Caco-2 (cell line): ENCODE data around the gene THRB. TPM values are rescaled to one million over a fixed set of nuclear protein-coding genes. Genes with fewer than 3 reads are reported as not detected.

ENCODE experiments used
- BruUV-seq: library from RNA; stranded (reverse); fragments of 400-500 nt; replicated peaks from 2 replicates; lab custom pipeline; 2021; lab: Mats Ljungman, UMichigan
- CTCF ChIA-PET: fragments of 300-600 bp; sonication (Branson Sonifier 250); formaldehyde crosslinking; loops from one replicate; lab custom pipeline; 2022; ENCODE audit warnings: antibody characterized with exemption; lab: Charles Lee
- POLR2A ChIA-PET: fragments of 300-600 bp; sonication (Branson Sonifier 250); formaldehyde crosslinking; loops from one replicate; lab custom pipeline; 2022; ENCODE audit warnings: antibody characterized with exemption; lab: Charles Lee
- DNase-seq, 2 experiments: peaks; one replicate each; pipeline versions ENCODE4 v3.0.0 to v3.0.0-alpha.2; 2020 to 2022
- H3K27me3 ChIP-seq: replicated peaks from 2 replicates; pipeline ENCODE4 v1.6.0; 2011; ENCODE audit warnings: low read length; ENCODE audit not compliant: control insufficient read depth, insufficient read depth
- H3K36me3 ChIP-seq: 2 replicates; pipeline ENCODE4 v1.5.1; 2011; ENCODE audit warnings: low read length; ENCODE audit not compliant: control insufficient read depth, insufficient read depth
- H3K4me1 ChIP-seq: fragments of 250-450 bp; sonication (Bioruptor Pico); 2 replicates; pipeline ENCODE4 v1.5.1; 2020; ENCODE audit warnings: mild to moderate bottlenecking
- H3K4me3 ChIP-seq: 2 replicates; pipeline ENCODE4 v1.5.1; 2011; ENCODE audit warnings: low read depth, mild to moderate bottlenecking, control low read depth, low read length
- H3K9me3 ChIP-seq: fragments of 250-450 bp; sonication (Bioruptor Pico); 2 replicates; pipeline ENCODE4 v1.5.1; 2020; ENCODE audit warnings: mild to moderate bottlenecking, moderate library complexity
- H3K27ac Mint-ChIP-seq: one replicate; pipeline ENCODE4 v1.8.0; 2022; ENCODE audit warnings: mixed read lengths; ENCODE audit not compliant: unreplicated experiment
- H3K27me3 Mint-ChIP-seq: one replicate; pipeline ENCODE4 v1.8.0; 2022; ENCODE audit warnings: mixed read lengths; ENCODE audit not compliant: insufficient read depth, unreplicated experiment
- H3K36me3 Mint-ChIP-seq: one replicate; pipeline ENCODE4 v1.8.0; 2022; ENCODE audit warnings: mild to moderate bottlenecking, mixed read lengths; ENCODE audit not compliant: insufficient read depth, unreplicated experiment
- H3K4me1 Mint-ChIP-seq: one replicate; pipeline ENCODE4 v1.8.0; 2022; ENCODE audit warnings: low read depth, mixed read lengths; ENCODE audit not compliant: unreplicated experiment
- H3K4me3 Mint-ChIP-seq: one replicate; pipeline ENCODE4 v1.8.0; 2022; ENCODE audit warnings: mild to moderate bottlenecking, moderate library complexity, mixed read lengths; ENCODE audit not compliant: unreplicated experiment
- H3K9me3 Mint-ChIP-seq: one replicate; pipeline ENCODE4 v1.8.0; 2022; ENCODE audit warnings: mixed read lengths; ENCODE audit not compliant: unreplicated experiment
- CTCF ChIP-seq, 2 experiments: fragments of 200-600 bp in 1 of 2; IDR thresholded peaks; 1 replicate in 1 of 2; 2 replicates in 1 of 2; pipeline versions ENCODE4 v1.5.1 to v1.8.0; 2011 to 2022; ENCODE audit warnings: antibody characterized with exemption in 1 of 2, control low read depth in 1 of 2, inconsistent platforms in 1 of 2, low read depth in 1 of 2, low read length in 1 of 2, mild to moderate bottlenecking in 1 of 2, moderate library complexity in 1 of 2; ENCODE audit not compliant: insufficient read depth in 1 of 2, severe bottlenecking in 1 of 2, unreplicated experiment in 1 of 2
- intact Hi-C: fragments of 100-400 bp; cut with micrococcal nuclease; formaldehyde crosslinking; loops from one replicate; pipeline ENCODE4 v1.10.0; 2022; ENCODE audit not compliant: unreplicated experiment
- total RNA-seq: library from RNA; stranded (reverse); gene quantifications from 2 replicates; pipeline ENCODE4 v1.2.3, GENCODE V29; 2022

THRB gene
- total RNA-seq, 1 experiment from 2014 or later = 19.4 TPM

DNA sequence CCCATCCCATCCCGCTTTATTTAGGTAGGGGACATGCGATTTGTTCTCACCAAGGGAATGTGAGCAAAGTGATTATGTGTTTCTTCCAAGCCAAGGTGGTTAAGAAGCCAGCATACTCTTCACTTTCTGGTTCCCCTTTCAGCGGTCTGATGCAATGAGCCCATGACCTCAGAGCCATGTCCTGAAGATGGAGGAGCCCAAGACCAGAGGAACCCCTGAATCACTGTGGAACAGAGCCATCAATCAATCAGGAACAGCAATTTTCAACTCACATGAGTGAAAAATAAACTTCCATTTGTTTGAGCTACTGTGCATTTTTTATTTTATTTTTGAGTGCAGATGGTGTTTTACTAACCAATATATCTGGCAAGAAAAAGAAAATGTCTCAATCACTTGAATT lies 10.8 kb downstream of the THRB start:
- Histone ChIP-seq H3K9me3 (no peaks in the 10 kb centered on the region), H3K4me3 (no peak overlapping the region), H3K36me3 (no peaks in the 10 kb centered on the region; the same call in 1 of the 2 replicates), H3K4me1 (peaks cover 20% of the 10 kb centered on the region), H3K27me3 (no peaks in the 10 kb centered on the region)
- Mint-ChIP-seq H3K9me3 (no peaks in the 10 kb centered on the region), H3K4me3 (no peak overlapping the region), H3K4me1 (peaks cover 7% of the 10 kb centered on the region), H3K27ac (no peak overlapping the region), H3K36me3 (no peaks in the 10 kb centered on the region), H3K27me3 (no peaks in the 10 kb centered on the region)
- DNase-seq = no peak
- CTCF ChIA-PET = no interaction called here
- intact Hi-C loops = no loop called here
- POLR2A ChIA-PET = no interaction called here
- no TSS peak for BruUV-seq
- TF ChIP-seq CTCF (IDR thresholded peaks at IDR 0.05; ENCODE audit: insufficient read depth in 1 of 2, low read depth in 1 of 2, low read length in 1 of 2, severe bottlenecking in 1 of 2, unreplicated experiment in 1 of 2) = no peak

DNA sequence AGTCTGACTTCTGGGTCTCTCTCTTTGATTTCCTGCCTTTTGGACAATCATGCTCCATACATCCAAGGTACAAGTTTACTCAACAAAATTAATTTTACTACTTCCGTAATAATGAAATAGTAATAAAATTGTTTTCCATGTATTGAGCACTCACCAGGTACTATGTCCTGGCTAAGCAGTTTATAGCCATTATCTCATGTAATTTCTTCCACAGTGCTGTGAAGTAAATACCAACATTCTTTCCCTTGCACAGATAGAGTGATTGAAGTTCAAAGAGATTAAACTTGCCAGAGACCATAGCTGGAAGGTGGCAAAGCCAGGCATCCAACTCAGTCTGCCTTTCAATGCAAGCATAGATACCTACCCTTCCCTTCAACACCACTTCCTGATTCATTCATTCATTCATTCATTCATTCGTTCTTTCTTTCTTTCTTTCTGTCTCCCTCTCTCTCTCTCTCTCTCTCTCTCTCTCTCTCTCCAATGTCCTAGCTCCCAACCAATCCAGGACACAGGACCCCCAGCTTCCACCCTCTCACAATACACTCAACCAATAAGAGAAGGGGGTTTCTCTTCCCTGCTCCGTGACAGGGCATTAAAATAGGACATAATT lies 12.4 kb downstream of the THRB start:
- H3K27me3 ChIP-seq = no peaks in the 10 kb centered on the region
- no peak for DNase-seq
- H3K36me3 ChIP-seq = peaks cover 1% of the 10 kb centered on the region; the same call in 1 of the 2 replicates
- Mint-ChIP-seq H3K27ac (no peak overlapping the region), H3K27me3 (no peaks in the 10 kb centered on the region), H3K9me3 (peaks cover 9% of the 10 kb centered on the region), H3K36me3 (no peaks in the 10 kb centered on the region), H3K4me3 (no peak overlapping the region), H3K4me1 (peaks cover 15% of the 10 kb centered on the region)
- POLR2A ChIA-PET = no interaction called here
- CTCF ChIA-PET = no interaction called here
- TF ChIP-seq CTCF (IDR thresholded peaks at IDR 0.05; ENCODE audit: insufficient read depth in 1 of 2, low read depth in 1 of 2, low read length in 1 of 2, severe bottlenecking in 1 of 2, unreplicated experiment in 1 of 2) = no peak
- H3K9me3 ChIP-seq = no peaks in the 10 kb centered on the region
- intact Hi-C loops = no loop called here
- H3K4me3 ChIP-seq = no peak overlapping the region
- peaks cover 10% of the 10 kb centered on the region for H3K4me1 ChIP-seq
- BruUV-seq = no TSS peak

- BruUV-seq = no TSS peak
- POLR2A ChIA-PET = no interaction called here
Observed at GRCh38 chr3:24481193-24481592, 13.5 kb downstream of the THRB start.

More at GRCh38 chr3:24481193-24481592, 13.5 kb downstream of the THRB start:
- no peak for TF ChIP-seq CTCF (IDR thresholded peaks at IDR 0.05; ENCODE audit: insufficient read depth in 1 of 2, low read depth in 1 of 2, low read length in 1 of 2, severe bottlenecking in 1 of 2, unreplicated experiment in 1 of 2)
- Histone ChIP-seq H3K36me3 (peaks cover 2% of the 10 kb centered on the region; the same call in 1 of the 2 replicates), H3K27me3 (no peaks in the 10 kb centered on the region), H3K4me3 (no peak overlapping the region), H3K9me3 (no peaks in the 10 kb centered on the region), H3K4me1 (peaks cover 10% of the 10 kb centered on the region)
- no peaks in the 10 kb centered on the region for H3K27me3 Mint-ChIP-seq
- no peak for DNase-seq
- CTCF ChIA-PET = no interaction called here
- intact Hi-C loops = no loop called here
- no peak overlapping the region for H3K27ac Mint-ChIP-seq
- H3K36me3 Mint-ChIP-seq = no peaks in the 10 kb centered on the region
- no peak overlapping the region for H3K4me3 Mint-ChIP-seq
- peaks cover 15% of the 10 kb centered on the region for H3K4me1 Mint-ChIP-seq
- H3K9me3 Mint-ChIP-seq = peaks cover 9% of the 10 kb centered on the region
